Left lung (tissue), 10 donors: ENCODE data around the gene TVP23B. TPM values are rescaled to one million over a fixed set of nuclear protein-coding genes. Genes with fewer than 3 reads are reported as not detected.
"Not testable (repeated sequence)": the region's sequence is repeated elsewhere in the genome, so short reads cannot be mapped to it uniquely, and the experiment has no call there.

Experiments used
- ATAC-seq: fragments of 200-7000 bp; cut with Tn5 transposase; one replicate; pipeline ENCODE4 v1.9.1; 2020; ENCODE audit warnings: moderate library complexity
- DNase-seq, 4 donors: peaks; one replicate each; pipeline ENCODE4 v3.0.0-alpha.2; 2013 to 2020
- H3K27ac ChIP-seq, 2 donors: fragments of 200-600 bp; sonication (generic) in 1 of 2; one replicate each; pipeline versions ENCODE4 v1.5.0 to v1.8.0; 2020 to 2021
- H3K27me3 ChIP-seq, 2 donors: fragments of 200-600 bp; sonication (generic) in 1 of 2; one replicate each; pipeline versions ENCODE4 v1.5.0 to v1.8.0; 2020 to 2021
- H3K36me3 ChIP-seq, 2 donors: fragments of 200-600 bp; sonication (generic) in 1 of 2; one replicate each; pipeline versions ENCODE4 v1.5.0 to v1.8.0; 2020 to 2021
- H3K4me1 ChIP-seq, 2 donors: fragments of 200-600 bp; one replicate each; pipeline ENCODE4 v1.8.0; 2021
- H3K4me3 ChIP-seq, 2 donors: fragments of 200-600 bp; sonication (generic) in 1 of 2; one replicate each; pipeline versions ENCODE4 v1.5.0 to v1.8.0; 2020 to 2021; ENCODE audit warnings: mild to moderate bottlenecking in 1 of 2
- H3K9me3 ChIP-seq, 2 donors: fragments of 200-600 bp; sonication (generic) in 1 of 2; one replicate each; pipeline versions ENCODE4 v1.5.0 to v1.8.0; 2020 to 2021
- intact Hi-C, 2 donors: fragments of 100-400 bp; cut with DNase I; formaldehyde crosslinking; loops; one replicate each; pipeline versions ENCODE4 v1.11.2 to v1.14.2; 2022
- polyA plus RNA-seq, 6 donors: library from polyadenylated mRNA; unstranded; fragments of 120-200 nt; gene quantifications; one replicate each; pipeline ENCODE4 v1.2.1, GENCODE V29; 2013; ENCODE audit not compliant: insufficient read length in 6 of 6
- total RNA-seq, 2 donors: library from RNA; stranded (reverse); fragmentation: NEBNext Ultra II Directional; extraction: Animal tissue kit (Norgen Biotek cat#: 25700); gene quantifications; one replicate each; pipeline ENCODE4 v1.2.1, GENCODE V29; 2021
- TF ChIP-seq, protein P1 (sequence below), 2 donors: fragments of 200-600 bp; sonication (generic) in 1 of 2; IDR thresholded peaks; one replicate each; pipeline versions ENCODE4 v1.5.0 to v1.8.0; 2021; ENCODE audit warnings: antibody characterized with exemption in 2 of 2
- donor health status: DM: no; HTN: yes; CAD: no.
- donor health status: DM: no; HTN: no; CAD: no.

Gene TVP23B
- total and polyA plus RNA-seq, 8 donors, result 38.5 to 53.5 (median 45.3) TPM

- peak; percentile 69 for ATAC-seq
- intact Hi-C loops, H3K27ac ChIP-seq, H3K36me3 ChIP-seq, H3K9me3 ChIP-seq, H3K27me3 ChIP-seq, H3K4me1 ChIP-seq, H3K4me3 ChIP-seq, DNase-seq: not testable (repeated sequence)
Measured at GRCh38 chr17:18753829-18754409, 27.1 kb upstream of the TVP23B start.

DNA sequence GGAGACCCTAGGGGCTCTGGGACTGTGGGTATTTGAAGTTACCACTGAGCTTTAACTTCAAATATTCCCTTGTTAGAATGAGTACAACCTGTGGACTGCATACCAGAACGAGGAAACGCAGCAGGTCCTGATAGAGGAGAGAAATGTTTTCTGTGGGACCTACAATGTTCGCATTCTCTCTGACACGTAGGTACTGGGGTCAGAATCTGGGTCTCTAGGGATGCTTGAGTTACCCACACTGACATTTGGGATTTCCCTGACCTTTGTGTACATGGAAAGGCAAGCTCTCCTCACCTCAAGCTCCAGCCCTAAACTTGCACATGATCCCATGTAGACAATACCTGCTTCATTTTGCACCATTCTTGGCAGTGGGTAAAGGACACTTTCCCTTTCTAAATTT lies 25.0 kb upstream of the TVP23B start:
- H3K4me3 ChIP-seq, H3K9me3 ChIP-seq, H3K27me3 ChIP-seq, intact Hi-C loops, H3K27ac ChIP-seq, H3K4me1 ChIP-seq, H3K36me3 ChIP-seq, ATAC-seq, DNase-seq: not testable (repeated sequence)

DNA sequence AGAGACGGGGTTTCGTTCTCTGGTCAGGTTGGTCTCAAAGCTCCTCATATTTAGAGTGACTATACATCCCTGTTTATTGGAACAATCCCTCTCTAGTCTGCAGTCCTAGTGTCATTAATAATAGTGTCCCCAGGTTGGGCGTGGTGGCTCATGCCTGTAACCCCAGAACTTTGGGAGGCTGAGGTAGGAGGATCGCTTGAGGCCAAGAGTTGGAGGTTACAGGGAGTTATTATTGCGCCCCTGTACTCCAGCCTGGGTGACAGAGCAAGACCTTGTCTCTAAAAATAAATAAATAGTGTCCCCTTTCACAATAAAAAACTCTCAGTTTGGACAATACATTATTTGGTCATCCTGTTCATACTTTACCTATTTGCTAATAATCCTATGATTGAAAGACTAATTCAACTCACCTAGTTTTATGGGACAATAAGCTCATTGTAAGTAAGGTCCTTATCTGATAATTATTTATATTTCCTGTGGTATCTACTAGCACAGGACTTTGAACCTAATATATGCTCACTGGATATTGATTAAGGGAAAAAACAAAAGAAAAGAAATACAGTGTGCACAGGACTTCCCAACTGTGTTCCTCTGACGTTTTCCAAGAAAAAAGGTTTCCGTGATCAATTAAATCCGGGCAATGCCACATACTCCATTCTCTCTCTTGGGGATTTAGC lies 23.5 kb upstream of the TVP23B start:
- intact Hi-C loops, DNase-seq, H3K9me3 ChIP-seq, H3K4me1 ChIP-seq, H3K36me3 ChIP-seq, H3K27ac ChIP-seq, H3K4me3 ChIP-seq, ATAC-seq, H3K27me3 ChIP-seq: not testable (repeated sequence)

DNA sequence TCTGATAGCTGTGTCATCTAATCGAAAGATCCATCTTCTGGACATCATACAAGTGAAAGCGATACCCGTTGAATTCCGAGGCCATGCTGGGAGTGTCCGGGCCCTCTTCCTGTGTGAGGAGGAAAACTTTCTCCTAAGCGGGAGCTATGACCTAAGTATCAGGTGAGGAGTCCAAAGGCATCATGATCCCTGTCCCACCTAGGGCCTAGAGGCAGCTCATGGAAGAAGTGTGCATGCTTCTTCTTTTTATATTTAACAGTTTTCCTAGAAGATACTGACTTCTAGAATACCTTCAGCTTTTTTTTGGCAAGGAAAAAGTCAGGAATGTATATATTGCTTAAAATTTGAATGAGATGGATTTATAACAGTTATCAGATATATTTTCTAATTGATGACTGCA lies 22.6 kb upstream of the TVP23B start:
- H3K27ac ChIP-seq, DNase-seq, H3K27me3 ChIP-seq, intact Hi-C loops, H3K36me3 ChIP-seq, H3K9me3 ChIP-seq, H3K4me3 ChIP-seq, H3K4me1 ChIP-seq, ATAC-seq: not testable (repeated sequence)

DNA sequence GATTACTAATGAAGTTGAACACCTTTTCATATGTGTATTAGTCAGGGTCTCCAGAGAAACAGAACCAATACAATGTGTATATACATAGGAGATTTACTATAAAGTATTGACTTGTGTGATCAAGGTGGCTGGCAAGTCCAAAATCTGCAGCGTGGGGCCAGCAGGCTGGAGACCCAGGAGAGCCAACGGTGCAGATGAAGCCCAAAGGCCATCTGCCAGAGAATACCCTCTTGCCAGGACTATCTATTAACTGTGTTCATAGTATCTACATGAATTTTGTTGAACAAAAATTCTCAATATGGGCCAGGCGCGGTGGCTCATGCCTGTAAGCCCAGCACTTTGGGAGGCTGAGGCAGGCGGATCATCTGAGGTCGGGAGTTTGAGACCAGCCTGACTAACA lies 20.8 kb upstream of the TVP23B start:
- intact Hi-C loops, H3K27me3 ChIP-seq, ATAC-seq: not testable (repeated sequence)

GRCh38 chr17:18770572-18770971 lies 10.4 kb upstream of the TVP23B start:
- H3K27me3 ChIP-seq, H3K27ac ChIP-seq, H3K4me3 ChIP-seq, H3K36me3 ChIP-seq, ATAC-seq, H3K9me3 ChIP-seq, H3K4me1 ChIP-seq, intact Hi-C loops, DNase-seq: not testable (repeated sequence)

More for the DNA sequence above, 20.8 kb upstream of the TVP23B start:
- H3K4me3 ChIP-seq, H3K4me1 ChIP-seq, H3K36me3 ChIP-seq, DNase-seq, H3K27ac ChIP-seq, H3K9me3 ChIP-seq: not testable (repeated sequence)

DNA sequence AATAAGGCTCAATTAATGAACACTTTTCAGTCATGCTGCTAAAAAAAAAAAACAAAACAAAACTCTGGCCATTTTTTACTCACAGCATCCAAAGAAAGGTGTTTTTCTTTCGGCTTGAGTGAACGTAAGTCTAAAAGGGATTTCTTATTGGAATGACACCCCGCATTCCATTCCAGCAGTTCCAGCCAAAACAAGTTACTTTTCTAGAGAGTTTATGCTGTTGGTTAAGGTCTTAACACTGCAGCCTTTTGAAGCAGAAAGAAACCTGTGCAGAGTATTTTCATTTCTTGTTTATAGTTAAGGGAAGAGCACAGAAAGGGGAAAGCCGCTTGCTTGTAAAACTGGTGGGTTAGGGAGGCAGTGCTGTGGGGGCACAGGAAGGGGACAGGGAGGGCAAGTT lies 9.9 kb upstream of the TVP23B start:
- intact Hi-C loops, H3K27me3 ChIP-seq, H3K4me3 ChIP-seq, H3K27ac ChIP-seq, DNase-seq, H3K36me3 ChIP-seq, H3K4me1 ChIP-seq, ATAC-seq, H3K9me3 ChIP-seq: not testable (repeated sequence)

DNA sequence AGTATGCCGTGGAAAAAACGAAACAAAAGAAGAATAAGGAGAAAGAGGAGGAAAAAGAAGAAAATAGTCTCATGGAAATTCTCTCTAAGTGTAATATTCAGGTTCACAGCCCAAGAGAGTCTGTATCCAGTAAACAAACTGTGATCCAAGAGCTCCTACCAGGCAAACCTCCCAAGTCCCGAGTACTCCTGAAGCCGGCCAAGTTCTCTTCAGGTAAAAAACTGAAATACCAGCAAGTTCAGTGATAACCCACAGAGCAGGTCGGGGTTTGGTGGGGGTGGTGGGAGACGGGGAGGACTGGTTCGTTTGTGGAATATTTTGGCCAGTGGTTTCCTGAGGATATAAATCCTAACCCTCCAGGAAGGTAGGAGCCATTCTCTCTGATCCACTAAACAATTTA lies 8.5 kb upstream of the TVP23B start:
- DNase-seq, result no peak
- ATAC-seq, result no peak
- intact Hi-C loops, result no loop called here
- TF ChIP-seq, protein P1, sequence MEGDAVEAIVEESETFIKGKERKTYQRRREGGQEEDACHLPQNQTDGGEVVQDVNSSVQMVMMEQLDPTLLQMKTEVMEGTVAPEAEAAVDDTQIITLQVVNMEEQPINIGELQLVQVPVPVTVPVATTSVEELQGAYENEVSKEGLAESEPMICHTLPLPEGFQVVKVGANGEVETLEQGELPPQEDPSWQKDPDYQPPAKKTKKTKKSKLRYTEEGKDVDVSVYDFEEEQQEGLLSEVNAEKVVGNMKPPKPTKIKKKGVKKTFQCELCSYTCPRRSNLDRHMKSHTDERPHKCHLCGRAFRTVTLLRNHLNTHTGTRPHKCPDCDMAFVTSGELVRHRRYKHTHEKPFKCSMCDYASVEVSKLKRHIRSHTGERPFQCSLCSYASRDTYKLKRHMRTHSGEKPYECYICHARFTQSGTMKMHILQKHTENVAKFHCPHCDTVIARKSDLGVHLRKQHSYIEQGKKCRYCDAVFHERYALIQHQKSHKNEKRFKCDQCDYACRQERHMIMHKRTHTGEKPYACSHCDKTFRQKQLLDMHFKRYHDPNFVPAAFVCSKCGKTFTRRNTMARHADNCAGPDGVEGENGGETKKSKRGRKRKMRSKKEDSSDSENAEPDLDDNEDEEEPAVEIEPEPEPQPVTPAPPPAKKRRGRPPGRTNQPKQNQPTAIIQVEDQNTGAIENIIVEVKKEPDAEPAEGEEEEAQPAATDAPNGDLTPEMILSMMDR (IDR thresholded peaks at IDR 0.05), result no peak
- Histone ChIP-seq H3K27me3 (no peaks in the 10 kb centered on the region), H3K4me1 (no peaks in the 10 kb centered on the region), H3K27ac (no peak overlapping the region), H3K36me3 (no peaks in the 10 kb centered on the region), H3K9me3 (no peaks in the 10 kb centered on the region), H3K4me3 (no peak overlapping the region)

DNA sequence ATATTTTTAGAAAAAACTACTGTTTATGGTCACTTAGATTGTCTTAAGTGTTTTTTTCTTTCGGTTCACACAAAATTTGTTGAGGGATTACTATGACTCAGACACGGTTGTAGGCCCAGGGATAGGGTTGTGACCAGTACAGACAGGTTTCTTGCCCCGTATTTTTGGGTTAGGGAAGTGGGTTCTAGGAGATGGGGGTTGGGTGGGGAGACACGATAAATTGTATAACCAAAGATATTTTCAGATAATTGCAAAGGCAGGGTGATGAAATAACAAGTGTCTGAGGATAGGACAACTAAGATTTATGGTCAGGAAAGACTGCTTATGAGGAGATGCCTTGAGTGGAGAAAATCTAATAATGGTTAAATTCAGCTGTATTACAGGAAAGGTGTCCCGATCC lies 822 bp downstream of the TVP23B start:
- ATAC-seq, result peak; percentile 31
- H3K36me3 ChIP-seq, intact Hi-C loops, H3K27me3 ChIP-seq, DNase-seq, H3K9me3 ChIP-seq, H3K4me1 ChIP-seq: not testable (repeated sequence)
- peak overlapping the region in 1 of 2 donors; percentile 58 for H3K4me3 ChIP-seq
- H3K27ac ChIP-seq, result peak overlapping the region in 1 of 2 donors; percentile 86

GRCh38 chr17:18785933-18786332 lies 5.0 kb downstream of the TVP23B start:
- H3K4me3 ChIP-seq, H3K4me1 ChIP-seq, H3K27ac ChIP-seq, intact Hi-C loops, H3K9me3 ChIP-seq, H3K27me3 ChIP-seq, ATAC-seq, DNase-seq: not testable (repeated sequence)
- H3K36me3 ChIP-seq, result peaks cover 0 to 11% of the 10 kb centered on the region in 2 donors

DNA sequence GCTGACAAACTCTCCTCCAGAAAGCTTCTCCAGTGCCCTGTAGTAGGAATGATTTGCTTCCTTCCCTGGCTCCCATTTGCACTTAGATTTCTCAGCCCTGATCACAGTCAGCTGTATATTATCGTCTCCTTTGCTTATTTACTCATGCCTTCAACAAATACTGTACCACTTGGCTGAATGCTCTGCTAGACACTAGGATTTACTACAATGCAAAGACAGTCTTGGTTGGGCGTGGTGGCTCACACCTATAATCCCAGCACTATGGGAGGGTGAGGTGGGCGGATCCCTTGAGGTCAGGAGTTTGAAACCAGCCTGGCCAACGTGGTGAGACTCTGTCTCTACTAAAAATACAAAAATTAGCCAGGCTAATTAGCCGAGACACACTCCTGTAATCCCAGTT lies 5.9 kb downstream of the TVP23B start:
- H3K27ac ChIP-seq, H3K9me3 ChIP-seq, H3K27me3 ChIP-seq, H3K4me3 ChIP-seq, H3K4me1 ChIP-seq, DNase-seq, intact Hi-C loops, ATAC-seq: not testable (repeated sequence)
- H3K36me3 ChIP-seq, result peaks cover 0 to 11% of the 10 kb centered on the region in 2 donors

DNA sequence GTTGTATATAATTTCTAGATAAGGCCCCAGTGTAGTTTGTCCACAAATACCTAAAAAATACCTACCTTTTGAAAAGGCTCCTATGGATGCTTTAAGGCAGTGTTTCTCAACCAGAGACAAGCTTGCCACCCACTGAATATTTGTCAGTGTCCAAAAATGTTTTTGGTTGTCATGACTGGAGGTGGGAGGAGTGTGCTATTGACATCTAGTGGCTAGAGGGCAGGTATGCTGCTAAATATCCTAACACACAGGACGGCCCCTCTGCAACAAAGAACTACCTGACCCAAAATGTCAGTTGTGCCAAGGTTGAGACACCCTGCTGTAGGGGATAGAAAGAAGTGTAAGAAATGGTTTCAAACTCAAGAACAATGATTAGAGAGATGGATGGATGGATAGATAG lies 10.4 kb downstream of the TVP23B start:
- intact Hi-C loops, result not testable (repeated sequence)

DNA sequence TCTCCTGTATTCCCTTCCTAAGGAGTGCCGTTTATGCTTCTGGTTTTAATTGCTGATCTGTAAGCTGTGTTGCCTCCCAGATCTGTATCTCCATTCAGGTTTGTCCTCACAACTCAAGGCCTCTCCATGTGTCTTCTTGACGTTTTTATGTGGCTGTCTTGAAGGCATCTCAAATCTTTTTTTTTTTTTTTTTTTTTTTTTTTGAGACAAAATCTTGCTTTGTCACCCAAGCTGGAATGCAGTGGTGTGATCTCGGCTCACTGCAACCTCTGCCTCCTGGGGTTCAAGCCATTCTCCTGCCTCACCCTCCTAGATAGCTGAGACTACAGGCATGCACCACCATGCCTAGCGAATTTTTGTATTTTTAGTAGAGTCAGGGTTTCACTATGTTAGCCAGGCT lies 13.9 kb downstream of the TVP23B start:
- H3K4me1 ChIP-seq, H3K9me3 ChIP-seq, H3K27ac ChIP-seq, H3K27me3 ChIP-seq, DNase-seq, H3K4me3 ChIP-seq, ATAC-seq, intact Hi-C loops: not testable (repeated sequence)
- H3K36me3 ChIP-seq, result peaks cover 0 to 36% of the 10 kb centered on the region in 2 donors

More for the DNA sequence above, 10.4 kb downstream of the TVP23B start:
- not testable (repeated sequence) for H3K9me3 ChIP-seq, H3K27ac ChIP-seq, H3K4me1 ChIP-seq, H3K4me3 ChIP-seq, H3K27me3 ChIP-seq, DNase-seq
- H3K36me3 ChIP-seq, result peaks cover 0 to 18% of the 10 kb centered on the region in 2 donors
- peak; percentile 49 for ATAC-seq
